NB4 (cell line): ENCODE results near the gene OCSTAMP.

Experiments
- DNase-seq: peaks from one replicate; pipeline ENCODE4 v3.0.0; 2010; ENCODE audit warnings: low read depth
- H3K4me3 ChIP-seq: one replicate; pipeline ENCODE4 v1.5.1; 2011; ENCODE audit warnings: mild to moderate bottlenecking, low read depth, low read length, moderate library complexity
- CTCF ChIP-seq: IDR thresholded peaks from one replicate; pipeline ENCODE4 v1.5.1; 2012; ENCODE audit warnings: low read depth, low read length
- MAX ChIP-seq: IDR thresholded peaks from 2 replicates; pipeline ENCODE4 v1.6.1; 2011; ENCODE audit warnings: low read depth, low read length
- MYC ChIP-seq: IDR thresholded peaks from 2 replicates; pipeline ENCODE4 v1.6.1; 2011; ENCODE audit warnings: low read depth, low read length
- POLR2A ChIP-seq: IDR thresholded peaks from 2 replicates; pipeline ENCODE4 v1.6.1; 2011; ENCODE audit warnings: mild to moderate bottlenecking; ENCODE audit not compliant: insufficient read length; ENCODE audit errors: extremely low read depth

OCSTAMP gene

GRCh38 chr20:46543033-46543432 lies 7.4 kb downstream of the OCSTAMP start:
- no peak for DNase-seq
- TF ChIP-seq MYC (no peak), MAX (no peak), CTCF (no peak), POLR2A (no peak)

GRCh38 chr20:46541229-46541935 lies 9.1 kb downstream of the OCSTAMP start:
- TF ChIP-seq MAX = no peak
- no peak for TF ChIP-seq POLR2A
- no peak for TF ChIP-seq MYC
- no peak for TF ChIP-seq CTCF
- no peak for DNase-seq
- H3K4me3 ChIP-seq = no peak overlapping the region

More at GRCh38 chr20:46543033-46543432, 7.4 kb downstream of the OCSTAMP start:
- no peak overlapping the region for H3K4me3 ChIP-seq

GRCh38 chr20:46539113-46539512 lies 11.3 kb downstream of the OCSTAMP start:
- no peak for TF ChIP-seq MYC
- no peak for TF ChIP-seq MAX
- TF ChIP-seq CTCF = no peak
- no peak for TF ChIP-seq POLR2A
- no peak overlapping the region for H3K4me3 ChIP-seq
- no peak for DNase-seq

- DNase-seq = no peak
- TF ChIP-seq POLR2A (no peak), MYC (no peak), MAX (no peak), CTCF (no peak)
- H3K4me3 ChIP-seq = no peak overlapping the region
These were observed 19.8 kb downstream of the OCSTAMP start for GRCh38 chr20:46530640-46531039.

- peak; percentile 52 for DNase-seq
- no peak overlapping the region for H3K4me3 ChIP-seq
- TF ChIP-seq CTCF (no peak), MAX (peak; percentile 25; the same call in 1 of the 2 replicates), POLR2A (no peak), MYC (0 out of 2 replicates have a peak, but pooled peaks have one; percentile 17)
These were observed 26.6 kb downstream of the OCSTAMP start for GRCh38 chr20:46523696-46524328.
